GM21367 (cell line): Measurements from ENCODE around the gene CHL1.

Source experiments
- ATAC-seq: cut with Tn5 transposase; IDR thresholded peaks from one replicate; pipeline ENCODE4 v1.9.1; 2021; ENCODE audit not compliant: unreplicated experiment

The CHL1 gene

DNA sequence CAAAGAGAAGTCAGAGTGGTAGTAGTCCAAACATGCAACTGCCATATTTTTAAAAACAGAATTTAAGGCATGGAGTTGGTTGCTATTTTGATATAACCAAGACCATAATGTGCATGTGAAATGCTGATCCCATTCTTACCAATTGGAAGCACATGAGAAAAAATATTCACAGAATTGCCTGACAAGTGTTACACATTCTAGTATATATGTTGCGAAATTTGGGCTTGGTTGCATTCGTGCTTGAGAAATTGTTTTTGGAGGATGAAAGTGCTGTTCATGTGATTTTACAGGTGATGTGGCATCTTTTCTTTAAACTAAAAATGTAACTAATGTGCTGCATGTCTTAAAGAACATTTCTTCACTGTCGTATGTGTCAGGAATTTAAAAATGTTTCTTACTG is 199.7 kb downstream of the CHL1 start:
- no peak for ATAC-seq

DNA sequence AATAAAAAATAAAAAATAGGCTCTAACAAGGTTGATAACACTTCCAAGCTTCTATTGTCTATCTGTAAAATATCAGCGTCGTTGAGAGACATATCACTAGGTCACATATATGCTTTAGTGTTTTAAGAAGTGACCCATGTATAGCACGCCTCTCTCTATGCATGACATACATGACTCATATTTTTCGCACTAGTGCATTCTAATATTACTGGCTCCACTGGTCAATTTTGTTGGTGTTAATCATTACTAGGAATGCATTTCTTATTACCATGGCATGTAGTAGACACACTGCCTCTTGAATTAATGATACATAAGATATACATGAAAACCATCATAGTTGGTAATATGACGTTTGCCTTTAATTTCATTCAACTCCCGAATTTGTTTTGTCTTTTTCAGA is 203.1 kb downstream of the CHL1 start:
- ATAC-seq = no peak

- no peak for ATAC-seq
Measured at GRCh38 chr3:403826-404225, 207.3 kb downstream of the CHL1 start.

DNA sequence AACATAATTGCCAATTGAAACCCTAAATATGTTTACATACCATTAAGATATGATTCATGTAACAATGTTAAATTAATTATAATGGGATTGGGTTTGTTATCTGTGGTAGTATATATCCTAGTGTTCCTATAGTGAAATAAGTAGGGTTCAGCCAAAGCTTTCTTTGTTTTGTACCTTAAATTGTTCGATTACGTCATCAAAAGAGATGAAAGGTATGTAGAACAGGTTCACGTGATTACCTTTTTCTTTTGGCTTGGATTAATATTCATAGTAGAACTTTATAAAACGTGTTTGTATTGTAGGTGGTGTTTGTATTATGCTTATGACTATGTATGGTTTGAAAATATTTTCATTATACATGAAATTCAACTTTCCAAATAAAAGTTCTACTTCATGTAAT is 212.4 kb downstream of the CHL1 start:
- no peak for ATAC-seq

DNA sequence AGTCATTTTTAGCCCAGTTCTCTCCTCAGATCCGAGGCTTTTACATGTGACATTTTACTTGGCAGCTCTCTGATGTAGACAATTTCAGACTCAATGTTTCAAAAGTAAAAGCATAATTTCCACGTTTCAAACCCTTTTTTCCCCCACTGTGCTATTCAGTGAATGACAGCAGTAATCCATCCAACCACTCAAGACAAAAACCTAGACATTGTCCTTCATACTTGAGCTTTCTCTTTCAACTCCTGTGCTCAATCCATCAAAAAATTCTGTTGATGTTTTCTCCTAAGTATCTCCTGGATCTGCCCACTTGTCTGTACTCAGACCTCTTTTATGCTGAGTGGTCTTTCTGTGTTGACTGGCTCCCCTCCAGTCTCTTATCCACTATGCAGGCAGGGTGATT is 214.7 kb downstream of the CHL1 start:
- no peak for ATAC-seq

DNA sequence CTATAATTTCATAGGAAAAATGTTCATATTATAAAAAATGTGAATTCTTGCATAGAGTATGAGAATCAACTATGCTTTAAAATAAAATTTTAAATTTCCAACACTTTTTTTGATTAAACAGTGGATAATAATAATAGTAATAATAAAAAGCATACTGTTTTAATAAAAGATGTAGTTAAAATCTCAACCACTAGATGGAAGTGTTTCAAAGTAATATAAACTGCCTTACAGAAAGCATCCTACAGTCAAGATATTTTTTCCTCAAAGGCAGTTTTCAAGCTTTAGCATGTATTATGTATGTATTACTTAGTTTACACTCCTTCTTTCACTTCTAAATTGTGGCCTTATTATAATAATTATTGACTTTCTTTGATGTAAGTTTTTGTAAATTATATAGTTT is 217.5 kb downstream of the CHL1 start:
- peak; percentile 46 for ATAC-seq

DNA sequence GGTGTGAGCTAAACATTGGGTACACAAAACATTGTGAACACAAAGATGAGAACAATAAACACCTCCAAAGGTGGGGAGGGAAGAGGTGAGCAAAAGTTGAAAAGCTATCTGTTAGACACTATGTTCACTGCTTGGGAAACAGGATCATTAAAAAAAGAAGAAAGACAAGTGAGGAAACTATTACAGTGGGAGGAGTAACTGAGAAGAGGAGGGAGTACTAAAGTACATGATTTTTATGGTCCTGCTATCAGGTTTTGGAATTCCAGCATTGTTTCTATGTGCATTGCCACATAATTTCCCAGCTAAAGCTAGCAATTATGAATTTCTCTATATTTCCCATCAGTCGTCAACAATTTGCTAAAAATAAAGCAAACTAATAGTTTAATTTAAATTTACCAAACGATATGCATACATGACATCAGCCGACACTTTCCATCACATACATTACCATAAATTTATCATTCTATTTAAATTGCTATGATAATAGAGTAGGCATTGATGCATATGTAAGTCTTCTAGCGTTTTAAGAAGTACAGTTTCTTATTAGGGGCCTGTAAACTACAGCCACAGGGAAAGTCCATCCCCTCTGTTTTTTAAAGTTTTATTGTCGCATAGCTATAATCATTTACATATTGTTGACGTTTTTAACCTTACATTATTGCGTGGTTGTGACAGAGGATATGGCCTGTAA is 221.8 kb downstream of the CHL1 start:
- no peak for ATAC-seq

GRCh38 chr3:420584-420983 is 224.0 kb downstream of the CHL1 start:
- peak; percentile 76 for ATAC-seq

GRCh38 chr3:425079-425478 is 228.5 kb downstream of the CHL1 start:
- no peak for ATAC-seq

- ATAC-seq = no peak
Measured at GRCh38 chr3:426072-426471, 229.5 kb downstream of the CHL1 start.

GRCh38 chr3:427128-427527 is 230.6 kb downstream of the CHL1 start:
- no peak for ATAC-seq

GRCh38 chr3:430186-430585 is 233.6 kb downstream of the CHL1 start:
- ATAC-seq = no peak

- ATAC-seq = no peak
Measured at GRCh38 chr3:435161-435560, 238.6 kb downstream of the CHL1 start.

GRCh38 chr3:436053-436452 is 239.5 kb downstream of the CHL1 start:
- no peak for ATAC-seq

- no peak for ATAC-seq
Measured at GRCh38 chr3:440826-441225, 244.3 kb downstream of the CHL1 start.

GRCh38 chr3:445960-446359 is 249.4 kb downstream of the CHL1 start:
- no peak for ATAC-seq

GRCh38 chr3:447671-448070 is 251.1 kb downstream of the CHL1 start:
- no peak for ATAC-seq

- no peak for ATAC-seq
Measured at GRCh38 chr3:449711-450110, 253.1 kb downstream of the CHL1 start.

DNA sequence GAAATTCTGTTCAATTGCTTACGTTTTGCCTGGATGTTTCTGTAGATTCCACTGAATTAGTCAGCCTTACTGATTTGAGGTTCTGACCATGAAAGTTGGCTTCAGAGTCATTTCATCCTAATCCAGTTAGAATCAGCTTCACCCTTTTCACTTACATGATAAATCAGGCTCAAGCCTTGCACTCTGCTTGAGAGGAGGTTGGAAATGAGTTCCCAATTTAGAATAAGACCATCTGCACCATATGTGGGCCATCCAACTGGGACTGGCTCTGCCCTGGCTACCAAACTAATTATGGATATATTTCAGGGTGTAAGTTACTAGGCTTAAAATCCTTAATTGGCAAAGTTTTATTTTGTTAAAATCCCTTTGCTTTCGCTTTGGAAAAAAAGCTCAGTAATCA is 255.7 kb downstream of the CHL1 start:
- ATAC-seq = no peak

DNA sequence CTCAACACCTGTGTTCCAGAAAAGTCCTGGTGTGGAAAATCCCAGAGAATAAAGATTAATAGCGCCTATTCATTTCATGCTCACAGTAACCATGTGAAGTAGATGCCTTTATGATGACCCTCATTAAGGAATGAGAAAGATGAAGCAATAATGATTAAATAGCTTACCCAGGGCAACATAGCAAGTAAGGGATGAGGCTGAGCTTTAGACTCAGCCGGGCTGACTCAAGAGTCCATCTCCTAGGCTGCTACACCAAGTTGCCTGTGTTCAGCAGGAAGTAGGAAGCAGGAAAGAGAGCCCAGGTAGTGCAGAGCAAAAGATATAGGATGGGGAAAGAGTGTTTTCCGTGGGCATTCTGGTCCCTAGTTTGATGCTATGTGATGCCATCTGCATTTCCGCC is 256.5 kb downstream of the CHL1 start:
- ATAC-seq = no peak

- no peak for ATAC-seq
Measured at GRCh38 chr3:454986-455385, 258.4 kb downstream of the CHL1 start.

- ATAC-seq = no peak
Measured at GRCh38 chr3:458124-458523, 261.6 kb downstream of the CHL1 start.

- no peak for ATAC-seq
Measured at GRCh38 chr3:458653-459310, 262.2 kb downstream of the CHL1 start.
